C1 segment of cervical spinal cord (tissue), 14 donors: ENCODE measurements around the gene ARHGAP22.
A peak's percentile ranks its signal among the peaks of the same experiment; 100 is the strongest.

Experiments used
- DNase-seq, 14 donors: peaks; one replicate each; lab custom pipeline; 2025; lab: John Stamatoyannopoulos, UW

The ARHGAP22 gene

DNA sequence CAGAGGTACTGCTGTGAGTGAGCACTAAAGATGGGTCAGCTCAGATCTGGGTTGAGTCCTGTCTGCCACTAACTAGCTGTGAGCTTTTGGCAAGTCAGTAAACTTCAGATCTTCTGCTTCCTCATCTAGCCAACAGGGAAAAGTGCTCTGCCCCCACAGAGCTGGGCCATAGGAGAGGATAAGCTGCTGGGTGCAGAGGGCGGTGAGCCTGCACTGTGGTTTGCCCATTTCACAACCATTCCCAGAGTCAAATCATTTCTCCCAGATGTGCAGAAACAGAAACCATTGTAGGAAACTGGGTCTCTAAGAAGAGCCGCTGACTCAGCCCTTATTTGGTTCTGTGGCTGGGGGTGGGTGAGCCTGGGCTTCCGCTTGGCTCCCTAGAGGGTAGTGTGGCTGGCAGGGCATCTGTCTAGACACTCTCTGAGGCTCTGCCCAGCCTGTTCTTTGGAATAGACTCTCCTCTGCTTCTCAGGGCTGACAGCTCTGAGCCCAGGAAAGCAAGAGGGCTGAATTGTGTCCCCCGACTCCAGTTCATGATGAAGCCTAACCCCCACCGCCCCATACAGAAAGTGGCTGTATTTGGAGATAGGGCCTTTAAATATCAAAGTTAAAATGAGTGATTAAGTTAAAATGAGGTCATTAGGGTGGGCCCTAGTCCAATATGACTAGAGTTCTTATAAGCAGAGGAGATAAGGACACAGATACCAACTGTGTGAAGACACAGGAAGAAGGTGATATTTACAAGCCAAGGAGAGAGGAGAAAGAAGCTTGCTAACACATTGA lies 29.5 kb upstream of the ARHGAP22 start:
- DNase-seq: peak in 6 of 14 donors; percentile 39 to 70 (median 62)

DNA sequence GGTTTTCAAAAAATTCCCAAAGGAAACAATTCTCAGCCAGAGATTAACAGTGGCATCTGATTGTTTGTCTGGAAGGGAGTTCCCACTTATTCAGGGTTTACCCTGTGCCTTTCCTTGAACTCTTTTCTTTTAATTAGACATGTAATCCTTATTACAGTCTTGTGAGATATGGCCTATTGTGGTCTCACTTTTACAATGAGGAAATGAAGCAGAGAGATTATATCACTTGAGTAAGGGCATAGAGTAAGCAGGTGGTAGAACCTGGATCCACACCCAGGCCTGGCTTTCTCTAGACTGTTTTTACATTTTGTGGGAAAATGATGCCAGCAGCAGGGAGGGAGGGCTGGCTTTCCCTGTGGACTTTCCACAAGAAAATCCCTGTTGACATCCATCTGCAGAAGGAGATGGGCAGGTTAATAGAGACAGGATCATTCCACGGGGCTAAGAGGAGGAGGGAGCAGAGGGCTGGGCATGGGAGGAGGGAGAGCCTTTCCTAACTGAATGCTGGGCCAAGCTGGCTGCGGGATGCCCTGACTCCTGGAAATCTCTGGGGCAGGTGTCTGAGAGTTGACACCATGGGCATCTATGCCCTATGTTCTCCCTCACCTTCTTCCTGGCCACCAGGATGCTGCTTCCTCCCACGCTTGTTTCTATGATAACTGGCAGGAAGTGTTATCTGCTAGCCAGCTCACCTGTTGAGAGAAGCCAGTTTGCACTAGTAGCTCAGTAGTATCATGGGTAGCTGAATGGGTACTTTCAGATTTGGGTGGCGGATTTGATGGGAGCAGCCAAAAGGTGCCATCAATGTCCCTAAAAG lies 28.7 kb upstream of the ARHGAP22 start:
- no peak for DNase-seq

GRCh38 chr10:48632166-48632565 lies 27.3 kb upstream of the ARHGAP22 start:
- no peak for DNase-seq

GRCh38 chr10:48627984-48628609 lies 23.2 kb upstream of the ARHGAP22 start:
- DNase-seq: no peak

DNA sequence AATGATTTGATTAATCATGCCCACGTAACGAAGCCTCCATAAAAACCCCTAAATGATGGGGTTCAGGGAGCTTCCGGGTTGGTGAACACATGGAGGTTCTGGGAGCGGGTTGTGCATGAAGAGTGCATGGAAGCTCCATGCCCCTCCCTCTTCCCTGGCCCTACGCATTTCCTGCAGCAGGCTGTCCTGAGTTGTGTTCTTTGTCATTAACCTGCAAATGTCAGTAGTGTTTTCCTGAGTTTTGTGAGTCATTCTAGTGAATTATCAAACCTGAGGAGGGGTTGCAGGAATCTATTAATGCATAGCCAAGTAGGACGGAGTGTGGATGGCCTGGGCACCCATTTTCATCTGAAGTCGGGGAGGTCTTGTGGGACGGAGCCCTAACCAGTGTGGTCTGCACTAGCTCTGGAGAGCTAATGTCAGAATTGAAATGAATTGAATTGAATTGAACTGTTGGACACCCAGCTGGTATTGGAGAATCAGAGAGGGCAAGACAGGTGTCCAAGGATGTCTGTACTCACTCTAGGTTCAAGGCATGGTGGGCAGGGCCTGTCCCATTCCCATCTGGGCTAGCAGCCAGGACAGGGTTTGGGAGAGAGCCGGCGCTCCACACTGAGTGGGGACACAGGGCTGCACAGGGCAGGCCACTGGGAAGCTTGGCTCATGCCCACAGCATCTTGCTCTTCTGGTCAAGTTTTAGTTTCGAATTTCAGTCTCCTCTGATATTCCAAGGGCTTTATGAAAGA lies 22.3 kb upstream of the ARHGAP22 start:
- no peak for DNase-seq

DNA sequence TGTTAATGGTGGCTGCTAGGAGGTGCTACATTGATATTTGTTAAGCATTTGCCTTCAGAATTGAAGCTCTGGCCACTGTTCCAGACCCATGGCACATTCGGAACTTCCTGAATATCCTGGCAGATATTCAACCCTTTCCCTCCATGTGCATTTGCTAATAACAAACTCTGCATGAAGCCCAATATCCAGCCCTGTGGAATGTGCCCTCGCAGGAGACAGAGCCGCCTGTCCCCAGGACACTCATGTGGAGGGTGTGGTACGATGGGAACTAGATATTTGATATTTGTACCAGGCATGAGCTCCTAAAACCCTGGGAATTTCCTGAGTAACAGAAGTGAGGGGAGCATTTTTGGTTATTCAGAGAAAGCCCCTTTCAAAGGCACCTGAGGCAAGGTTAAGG lies 21.6 kb upstream of the ARHGAP22 start:
- no peak for DNase-seq

DNA sequence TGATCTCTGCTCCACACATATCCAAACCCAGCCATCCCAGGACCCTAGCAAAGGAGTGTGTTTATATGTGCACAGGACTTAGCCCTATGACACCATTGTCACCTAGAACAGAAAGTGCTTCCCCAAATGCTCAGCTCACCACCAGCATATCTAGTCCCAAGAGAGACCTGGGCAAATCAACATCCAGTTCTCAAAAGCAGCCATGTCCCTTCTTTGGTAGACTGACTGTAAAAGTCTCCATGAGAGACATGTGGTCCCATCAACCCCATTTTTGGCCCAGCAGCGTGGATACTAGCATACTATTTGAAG lies 20.9 kb upstream of the ARHGAP22 start:
- no peak for DNase-seq

DNA sequence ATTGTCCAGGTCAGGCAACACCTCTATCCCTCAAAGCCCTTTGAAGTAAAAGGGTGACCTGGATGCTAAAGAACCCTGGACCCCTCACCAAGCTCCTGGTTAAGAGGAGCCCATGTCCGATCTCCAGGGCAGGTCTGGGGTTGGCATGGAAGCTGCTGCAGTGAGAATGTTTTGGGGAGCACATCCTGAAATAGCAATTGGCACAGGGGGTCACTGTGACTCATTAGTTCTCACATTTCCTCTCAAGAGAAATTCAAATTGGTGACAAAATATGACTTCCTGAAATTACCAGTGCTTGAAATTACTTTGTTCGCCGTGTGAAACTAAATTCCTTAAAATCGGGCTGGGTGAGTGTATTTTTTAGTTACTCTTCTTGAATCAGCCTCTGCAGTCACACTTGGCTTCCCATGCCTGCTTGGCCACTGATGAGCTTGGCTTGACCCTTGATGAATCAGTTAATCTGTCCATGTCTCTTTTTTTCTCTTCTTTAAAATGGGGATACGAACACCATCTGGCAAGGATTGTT lies 18.8 kb upstream of the ARHGAP22 start:
- DNase-seq: no peak

DNA sequence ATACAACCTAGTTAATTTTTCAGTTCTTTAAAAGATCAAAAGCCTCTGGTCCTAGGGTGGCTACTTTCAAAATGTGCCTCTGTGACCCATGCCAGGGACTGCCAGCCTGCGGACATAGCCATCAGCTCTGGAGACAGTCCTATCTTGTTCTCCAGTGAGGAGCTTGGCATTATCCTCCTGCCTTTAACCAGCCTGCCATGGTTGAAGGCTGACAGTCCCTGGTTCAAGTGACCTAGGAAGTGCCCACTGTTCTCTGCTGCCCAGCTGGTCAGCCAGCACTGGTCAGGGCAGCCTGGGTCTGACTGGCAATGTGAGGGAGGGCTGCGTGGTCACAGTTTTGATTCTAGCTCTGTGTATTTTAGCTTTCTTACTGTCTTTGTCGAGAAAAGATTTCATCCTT lies 18.1 kb upstream of the ARHGAP22 start:
- no peak for DNase-seq

DNA sequence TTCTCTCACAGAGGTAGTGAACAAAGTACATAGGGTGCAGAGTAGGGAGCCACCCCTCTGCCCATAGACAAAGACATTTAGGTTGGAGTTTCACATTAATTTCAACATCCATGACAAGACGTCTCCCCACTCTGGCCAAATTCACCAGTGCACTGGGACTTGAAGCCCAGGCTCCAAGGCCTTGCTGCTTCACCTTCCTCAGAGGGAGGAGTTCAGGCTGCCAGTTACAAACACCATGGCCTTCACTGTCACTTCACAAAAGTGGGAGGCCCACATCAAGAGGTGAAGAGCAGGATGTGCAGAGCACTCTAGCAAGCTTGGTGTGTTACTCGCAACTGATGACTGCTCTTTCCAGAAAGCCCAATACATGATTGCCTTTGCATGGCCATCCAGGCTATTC lies 15.8 kb upstream of the ARHGAP22 start:
- no peak for DNase-seq

DNA sequence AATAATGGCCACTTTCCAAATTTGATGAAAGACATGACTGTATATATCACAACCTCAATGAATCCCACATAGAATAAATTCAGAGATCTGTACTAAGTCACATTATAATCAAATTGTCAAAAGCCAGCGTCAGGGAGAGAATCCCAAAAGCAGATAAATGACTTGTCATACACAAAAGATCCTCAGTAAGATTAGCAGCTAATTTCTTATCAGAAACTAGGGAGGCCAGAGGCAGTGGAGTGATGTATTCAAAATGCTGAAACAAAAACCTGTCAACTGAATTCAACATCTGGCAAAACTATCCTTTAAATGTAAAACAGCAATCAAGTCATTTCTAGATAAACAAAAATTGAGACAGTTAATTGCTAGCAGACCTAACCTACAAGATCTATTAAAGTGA lies 11.6 kb upstream of the ARHGAP22 start:
- DNase-seq: no peak

GRCh38 chr10:48614481-48615390 lies 9.9 kb upstream of the ARHGAP22 start:
- DNase-seq: no peak

DNA sequence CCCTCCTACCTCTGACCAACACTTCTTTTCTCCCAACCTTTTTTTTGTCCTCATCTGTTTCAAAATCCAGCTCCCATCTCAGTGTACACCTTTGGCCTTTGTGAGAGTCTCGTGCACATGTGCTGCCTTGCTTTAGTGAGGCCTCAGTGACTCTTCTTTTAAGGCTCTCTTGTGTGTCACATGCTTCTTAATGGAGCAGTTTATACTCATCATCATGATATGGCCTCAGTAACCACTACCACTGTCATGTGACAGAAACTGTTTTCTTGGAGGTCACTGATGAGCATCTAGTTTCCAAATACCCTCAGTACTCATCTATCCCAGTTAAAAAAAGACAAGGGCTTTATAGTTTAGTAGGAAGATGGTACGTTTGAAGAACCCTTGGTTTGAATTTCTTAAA lies 8.1 kb upstream of the ARHGAP22 start:
- no peak for DNase-seq

DNA sequence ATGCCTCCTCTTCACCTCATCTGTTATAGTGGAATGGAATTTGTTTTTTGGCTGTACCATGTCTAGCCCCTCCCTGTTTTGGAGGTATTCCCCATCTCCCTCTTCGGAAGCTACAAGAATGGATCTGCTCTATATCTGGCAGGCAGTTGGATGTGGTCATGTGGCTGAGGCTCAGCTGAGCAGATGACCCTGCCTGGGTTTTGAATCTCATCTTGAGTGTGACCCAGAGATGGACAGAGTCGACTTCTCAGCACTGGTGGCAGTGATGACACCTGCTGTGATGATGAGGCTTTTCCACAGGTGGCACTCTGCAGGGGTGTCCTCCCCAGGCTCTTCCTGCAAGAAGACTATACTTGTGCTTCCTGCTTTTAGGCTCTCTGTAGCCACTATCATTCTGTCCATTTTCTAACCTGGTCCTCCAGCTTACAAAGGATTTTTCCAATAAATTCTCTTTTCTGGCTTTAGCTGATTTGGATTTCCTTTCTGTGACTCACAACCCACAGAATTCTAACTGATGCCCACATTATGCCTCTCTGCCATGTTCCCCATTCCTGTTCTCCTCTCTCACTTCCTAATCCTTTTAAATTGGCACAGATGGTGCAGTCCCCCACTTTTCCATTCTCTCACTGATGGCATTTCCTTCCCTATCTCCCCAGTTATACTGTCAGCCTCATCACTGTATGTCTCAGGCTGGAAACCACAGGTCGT lies 7.5 kb upstream of the ARHGAP22 start:
- no peak for DNase-seq

DNA sequence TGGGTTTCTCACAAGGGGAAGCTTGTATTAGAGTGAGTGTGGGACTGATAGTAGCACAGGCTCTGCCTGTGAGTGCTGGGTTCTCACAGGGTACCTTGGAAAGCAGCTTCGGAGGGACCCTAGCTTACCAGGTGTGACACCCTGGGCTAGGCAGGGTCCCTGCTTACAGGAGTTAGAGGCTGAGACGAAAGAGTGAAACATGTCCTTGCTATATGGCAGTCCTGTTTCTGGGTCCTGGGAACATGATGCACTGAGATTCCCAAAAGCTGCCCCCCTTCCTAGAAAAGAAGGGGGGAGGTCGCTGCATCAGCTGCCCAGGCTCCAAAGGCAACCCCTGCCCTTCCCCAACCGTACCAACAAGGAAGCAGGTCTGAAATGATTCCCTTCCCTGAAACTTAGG lies 6.3 kb upstream of the ARHGAP22 start:
- DNase-seq: no peak

GRCh38 chr10:48610585-48611093 lies 5.8 kb upstream of the ARHGAP22 start:
- no peak for DNase-seq

- no peak for DNase-seq
Observed at GRCh38 chr10:48609899-48610584, 5.2 kb upstream of the ARHGAP22 start.

DNA sequence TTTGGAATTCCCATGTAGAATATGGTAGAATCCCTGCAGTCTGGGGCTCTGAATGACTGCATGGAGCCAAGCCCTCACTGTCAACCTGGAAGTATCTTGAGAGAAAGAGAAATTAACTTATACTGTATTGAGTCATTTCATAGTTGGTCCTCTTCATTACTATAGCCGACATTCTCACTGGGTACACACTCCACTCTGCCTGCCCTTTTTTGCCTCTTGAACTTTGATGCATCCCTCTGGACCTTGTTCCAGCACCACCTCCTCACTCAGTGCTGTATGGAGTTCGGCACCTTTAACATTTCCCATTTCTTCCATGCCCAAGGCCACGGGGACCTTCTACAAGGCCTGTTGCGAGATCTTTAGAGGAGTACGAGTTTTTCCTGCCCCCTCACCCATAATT lies 4.6 kb upstream of the ARHGAP22 start:
- DNase-seq: no peak

DNA sequence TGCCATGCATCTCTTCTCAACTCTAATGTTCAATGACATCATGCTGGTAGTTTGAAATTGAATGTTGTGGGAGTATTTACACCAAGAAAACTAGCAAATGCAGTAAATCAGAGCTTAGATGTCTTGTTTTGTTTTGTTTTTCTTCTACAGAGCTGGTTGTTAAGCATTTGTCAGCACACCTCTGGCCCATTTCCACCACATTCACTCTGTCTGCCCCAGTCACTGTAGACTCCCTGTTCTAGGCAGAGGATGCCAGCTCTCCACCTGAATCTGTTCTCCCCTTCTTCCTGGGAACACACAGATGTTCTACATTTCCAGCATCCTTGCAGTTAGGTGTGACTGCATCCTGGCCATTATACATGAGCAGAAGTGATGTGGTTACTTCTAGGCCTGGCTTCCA lies 4.1 kb upstream of the ARHGAP22 start:
- no peak for DNase-seq
